Melanocyte of skin (primary cell): ENCODE results near the gene OR2J1. TPM values are rescaled to one million over a fixed set of nuclear protein-coding genes. Genes with fewer than 3 reads are reported as not detected.

Experiments
- total RNA-seq, 2 donors: library from RNA; depleted of rRNA; stranded (reverse); fragments of >200 nt; gene quantifications; 2 replicates each; pipeline ENCODE4 v1.2.3, GENCODE V29; 2012

The OR2J1 gene
- total RNA-seq = not detected

GRCh38 chr6:29099190-29099589 is at the start of gene OR2J1:
OR2J1 (plus strand) TSS chr6:29099490; CDS start chr6:29100943, 1,453 bp downstream.

GRCh38 chr6:29087213-29087612 is 12.1 kb upstream of the OR2J1 start, which contains the start of gene OR2B3:
OR2B3 (minus strand) TSS chr6:29087313; CDS start chr6:29087248, 65 bp downstream.

DNA sequence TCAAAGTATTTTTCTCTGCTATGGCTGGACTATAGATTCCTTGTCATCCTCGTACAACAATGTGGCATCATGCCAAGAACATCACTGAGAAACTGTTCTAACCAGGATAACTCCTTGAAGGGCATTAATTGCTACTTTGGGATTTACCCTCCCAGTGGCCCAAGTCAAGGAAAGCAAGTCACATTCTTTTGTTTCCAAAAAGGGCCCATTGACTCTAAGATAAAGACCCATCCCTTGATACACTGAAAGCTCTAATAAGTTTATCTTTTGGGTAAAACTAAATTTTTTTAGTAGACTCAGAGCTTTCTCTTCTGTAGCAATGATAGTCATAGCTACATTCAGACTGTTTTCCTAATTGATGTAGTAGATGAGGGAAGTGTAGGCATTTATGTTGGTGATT is 8.5 kb downstream of the OR2J1 start, which contains the start of gene OR2J3:
Gene OR2J3 (plus strand): TSS at position 301 of the 400 bp plus-strand sequence. CDS start 3,833 bp downstream, outside the sequence.

Other genes starting within 250 kb of the OR2J1 start
- 10 to 100 TPM; 53.3 to 83.9 TPM for gene TRIM27, start 175.5 kb upstream of the OR2J1 start, total RNA-seq
- gene ZNF311, start 94.2 kb upstream of the OR2J1 start, total RNA-seq = 1 to 10 TPM in 1 of 2 donors, under 1 TPM in 1; 1.00 to 1.7 TPM
- not detected for gene OR2W1, start 54.3 kb upstream of the OR2J1 start, total RNA-seq
- gene OR2B3, start 12.2 kb upstream of the OR2J1 start, total RNA-seq = not detected
- gene OR2J3, start 8.6 kb downstream of the OR2J1 start, total RNA-seq = not detected
- not detected for gene OR2J2, start 71.4 kb downstream of the OR2J1 start, total RNA-seq
- gene OR14J1, start 202.2 kb downstream of the OR2J1 start, total RNA-seq = not detected